H1 (cell line): ENCODE measurements around the gene SLC1A2. TPM values are rescaled to one million over a fixed set of nuclear protein-coding genes. Genes with fewer than 3 reads are reported as not detected.

ENCODE experiments used
- CTCF ChIA-PET: fragments of 300-600 bp; sonication (Branson Sonifier 250); formaldehyde crosslinking; loops from one replicate; lab custom pipeline; 2021; ENCODE audit not compliant: partially characterized antibody; lab: Charles Lee
- POLR2A ChIA-PET: fragments of 300-600 bp; sonication (Branson Sonifier 250); formaldehyde crosslinking; loops from one replicate; lab custom pipeline; 2021; ENCODE audit warnings: inconsistent platforms; ENCODE audit not compliant: partially characterized antibody; lab: Charles Lee
- DNase-seq, 2 experiments: peaks; one replicate each; pipeline versions ENCODE4 v3.0.0 to v3.0.0-alpha.2; 2010 to 2022; ENCODE audit warnings: low spot score in 2 of 2, low read depth in 1 of 2, mixed read lengths in 1 of 2
- FAIRE-seq: peaks from 2 replicates; lab custom pipeline; 2011; peaks lifted over from hg19 to GRCh38; lab: Jason Lieb, UNC
- H2AFZ ChIP-seq: 2 replicates; pipeline ENCODE4 v1.8.1; 2012; ENCODE audit warnings: low read length, inconsistent platforms
- H2AK5ac ChIP-seq: 2 replicates; pipeline ENCODE4 v1.6.1; 2013; ENCODE audit warnings: low read depth, low read length
- H2BK120ac ChIP-seq: replicated peaks from 2 replicates; pipeline ENCODE3; 2013; ENCODE audit warnings: low read depth, low read length, inconsistent platforms
- H2BK12ac ChIP-seq: 2 replicates; pipeline ENCODE4 v1.6.1; 2013; ENCODE audit warnings: low read depth, low read length
- H2BK15ac ChIP-seq: 2 replicates; pipeline ENCODE4 v1.6.1; 2013; ENCODE audit warnings: low read length
- H2BK20ac ChIP-seq: 2 replicates; pipeline ENCODE4 v1.6.1; 2013; ENCODE audit warnings: low read length
- H2BK5ac ChIP-seq: 2 replicates; pipeline ENCODE4 v1.6.1; 2013; ENCODE audit warnings: low read depth, low read length
- H3K14ac ChIP-seq: 2 replicates; pipeline ENCODE4 v1.6.1; 2013; ENCODE audit warnings: inconsistent platforms; ENCODE audit not compliant: insufficient read length
- H3K18ac ChIP-seq: 2 replicates; pipeline ENCODE4 v1.6.1; 2013; ENCODE audit warnings: low read length; ENCODE audit errors: extremely low read depth
- H3K23ac ChIP-seq: 2 replicates; pipeline ENCODE4 v1.6.1; 2013; ENCODE audit warnings: inconsistent platforms; ENCODE audit not compliant: insufficient read length
- H3K23me2 ChIP-seq: 2 replicates; pipeline ENCODE4 v1.6.1; 2013; ENCODE audit warnings: low read depth, low read length
- H3K27ac ChIP-seq: 2 replicates; pipeline ENCODE4 v1.6.1; 2011; ENCODE audit warnings: low read depth, low read length, inconsistent platforms
- H3K27me3 ChIP-seq, 4 experiments: replicated peaks in 1 of 4; 1 replicate in 1 of 4; 2 replicates in 3 of 4; pipeline versions ENCODE4 v1.6.1 to v1.8.1; 2011 to 2013; ENCODE audit warnings: low read length in 3 of 4, mild to moderate bottlenecking in 3 of 4, inconsistent platforms in 2 of 4, mixed read lengths in 2 of 4, moderate library complexity in 1 of 4; ENCODE audit not compliant: control insufficient read depth in 3 of 4, insufficient read depth in 3 of 4; ENCODE audit errors: extremely low read depth in 1 of 4
- H3K36me3 ChIP-seq, 4 experiments: 2 replicates each; pipeline versions ENCODE4 v1.6.1 to v1.8.1; 2011 to 2013; ENCODE audit warnings: mild to moderate bottlenecking in 4 of 4, low read length in 3 of 4, moderate library complexity in 2 of 4, control low read depth in 1 of 4, inconsistent platforms in 1 of 4; ENCODE audit not compliant: insufficient read depth in 4 of 4, control insufficient read depth in 2 of 4
- H3K4ac ChIP-seq: replicated peaks from 2 replicates; pipeline ENCODE3; 2013; ENCODE audit warnings: low read length, low read depth, mixed read lengths, inconsistent platforms; ENCODE audit not compliant: insufficient read length
- H3K4me1 ChIP-seq, 4 experiments: replicated peaks in 1 of 4; 1 replicate in 1 of 4; 2 replicates in 3 of 4; pipeline versions ENCODE4 v1.6.1 to v1.8.1; 2011 to 2013; ENCODE audit warnings: low read length in 3 of 4, inconsistent platforms in 2 of 4, mixed read lengths in 1 of 4; ENCODE audit not compliant: insufficient read depth in 4 of 4, control insufficient read depth in 3 of 4
- H3K4me2 ChIP-seq, 2 experiments: 2 replicates each; pipeline versions ENCODE4 v1.6.1 to v1.8.1; 2011 to 2013; ENCODE audit warnings: low read depth in 2 of 2, low read length in 2 of 2, control low read depth in 1 of 2, inconsistent platforms in 1 of 2, mild to moderate bottlenecking in 1 of 2; ENCODE audit not compliant: insufficient read depth in 1 of 2
- H3K4me3 ChIP-seq, 4 experiments: fragments of 200-600, 300-600 bp in 1 of 4; sonication (generic), shearing (Covaris generic), sonication (Bioruptor Twin) in 1 of 4; 2 replicates each; pipeline versions ENCODE4 v1.5.1 to v1.8.1; 2011 to 2016; ENCODE audit warnings: low read length in 4 of 4, low read depth in 3 of 4, control low read depth in 2 of 4, inconsistent platforms in 2 of 4, mild to moderate bottlenecking in 2 of 4, mixed read lengths in 1 of 4, moderate library complexity in 1 of 4; ENCODE audit not compliant: insufficient read depth in 2 of 4; ENCODE audit errors: extremely low read depth in 1 of 4
- H3K56ac ChIP-seq: replicated peaks from 2 replicates; pipeline ENCODE3; 2013; ENCODE audit warnings: low read depth, mild to moderate bottlenecking, mixed read lengths, low read length, inconsistent platforms; ENCODE audit not compliant: insufficient read length
- H3K79me1 ChIP-seq: 2 replicates; pipeline ENCODE4 v1.6.1; 2013; ENCODE audit warnings: low read depth, low read length, control low read depth
- H3K79me2 ChIP-seq, 2 experiments: 2 replicates each; pipeline versions ENCODE4 v1.6.1 to v1.8.1; 2012 to 2013; ENCODE audit warnings: low read length in 2 of 2, mild to moderate bottlenecking in 2 of 2, inconsistent platforms in 1 of 2; ENCODE audit not compliant: insufficient read depth in 2 of 2, control insufficient read depth in 1 of 2
- H3K9ac ChIP-seq, 4 experiments: replicated peaks in 1 of 4; 1 replicate in 1 of 4; 2 replicates in 3 of 4; pipeline versions ENCODE4 v1.6.1 to v1.8.1; 2011 to 2013; ENCODE audit warnings: low read depth in 3 of 4, low read length in 3 of 4, control low read depth in 2 of 4, mild to moderate bottlenecking in 2 of 4, moderate library complexity in 2 of 4, inconsistent platforms in 1 of 4; ENCODE audit errors: extremely low read depth in 1 of 4
- H3K9me3 ChIP-seq, 2 experiments: 2 replicates each; pipeline versions ENCODE4 v1.6.1 to v1.8.1; 2012 to 2013; ENCODE audit warnings: mild to moderate bottlenecking in 2 of 2, moderate library complexity in 2 of 2, control low read depth in 1 of 2, inconsistent platforms in 1 of 2, low read depth in 1 of 2, low read length in 1 of 2, mixed read lengths in 1 of 2; ENCODE audit not compliant: insufficient read depth in 2 of 2
- H4K20me1 ChIP-seq, 2 experiments: replicated peaks in 1 of 2; 2 replicates each; pipeline versions ENCODE3 to v1.8.1; 2011 to 2013; ENCODE audit warnings: inconsistent platforms in 2 of 2, low read length in 2 of 2, mild to moderate bottlenecking in 1 of 2; ENCODE audit not compliant: insufficient read depth in 2 of 2, control insufficient read depth in 1 of 2
- H4K5ac ChIP-seq: 2 replicates; pipeline ENCODE4 v1.6.1; 2013; ENCODE audit warnings: low read length, low read depth, mixed read lengths, inconsistent platforms; ENCODE audit not compliant: insufficient read length
- H4K8ac ChIP-seq: 2 replicates; pipeline ENCODE4 v1.8.0; 2013; ENCODE audit warnings: mild to moderate bottlenecking, moderate library complexity, low read length, inconsistent platforms; ENCODE audit not compliant: insufficient read depth; ENCODE audit errors: extremely low read depth
- H4K91ac ChIP-seq: replicated peaks from 2 replicates; pipeline ENCODE3; 2013; ENCODE audit warnings: low read length, mixed read lengths, inconsistent platforms; ENCODE audit not compliant: insufficient read length
- CTBP2 ChIP-seq: IDR thresholded peaks from 2 replicates; pipeline ENCODE4 v1.7.0; 2011; ENCODE audit warnings: borderline replicate concordance, mild to moderate bottlenecking, moderate library complexity, mixed read lengths, low read length; ENCODE audit not compliant: insufficient read depth, insufficient read length
- HDAC6 ChIP-seq: IDR thresholded peaks from one replicate; pipeline ENCODE4 v1.7.1; 2012; ENCODE audit warnings: low read depth, mild to moderate bottlenecking, inconsistent platforms, low read length, moderate library complexity
- JUN ChIP-seq: IDR thresholded peaks from 2 replicates; pipeline ENCODE4 v1.6.1; 2011; ENCODE audit warnings: low read depth, mild to moderate bottlenecking, improper control_type of control experiment, low read length
- PHF8 ChIP-seq: fragments of 200-600 bp; sonication (generic); conservative IDR thresholded peaks from 2 replicates; pipeline ENCODE4 v1.7.1; 2012; ENCODE audit warnings: low read depth, mild to moderate bottlenecking, inconsistent platforms, low read length, moderate library complexity
- POLR2AphosphoS5 ChIP-seq: IDR thresholded peaks from 2 replicates; pipeline ENCODE4 v1.6.1; 2011; ENCODE audit warnings: low read depth, low read length
- ZNF274 ChIP-seq: IDR thresholded peaks from 2 replicates; pipeline ENCODE4 v1.7.0; 2012; ENCODE audit warnings: low read length, borderline replicate concordance; ENCODE audit errors: extremely low read depth
- WGBS, 2 experiments: shearing (Covaris generic) in 1 of 2; methylation state at CpG; one replicate each; pipeline versions ENCODE4 v1.1.6 to v1.1.7; 2013 to 2015; ENCODE audit warnings: low lambda C conversion rate in 2 of 2, mixed read lengths in 2 of 2, inconsistent platforms in 1 of 2, low coverage in 1 of 2, missing lambda C conversion rate in 1 of 2; ENCODE audit not compliant: insufficient replicate concordance in 2 of 2, insufficient coverage in 1 of 2, insufficient read length in 1 of 2; ENCODE audit errors: extremely low coverage in 1 of 2, missing lambda C conversion rate in 1 of 2; 5-methylcytosine and 5-hydroxymethylcytosine counted together
- polyA plus RNA-seq, 7 experiments: library from polyadenylated mRNA; depleted of rRNA in 3 of 7; stranded (reverse) in 5 of 7; unstranded in 2 of 7; fragments of >200 nt in 5 of 7; fragments of 200-250 nt in 2 of 7; gene quantifications; 1 replicate in 5 of 7; 2 replicates in 1 of 7; 4 replicates in 1 of 7; pipeline versions ENCODE4 v1.2.1 to v1.2.3, GENCODE V29; 2011 to 2013; ENCODE audit warnings: missing spikeins in 2 of 7, mixed read lengths in 2 of 7
- total RNA-seq: library from RNA; stranded (reverse); fragmentation: NEBNext Ultra II Directional; extraction: Animal tissue kit (Norgen Biotek cat#: 25700); gene quantifications from 2 replicates; pipeline ENCODE4 v1.2.1, GENCODE V29; 2021
- TF ChIP-seq, protein P1 (sequence below): IDR thresholded peaks from 2 replicates; pipeline ENCODE4 v1.6.1; 2011; ENCODE audit warnings: low read depth, mild to moderate bottlenecking, low read length; ENCODE audit not compliant: insufficient read depth

Gene SLC1A2
- total and polyA plus RNA-seq, 2 of the 8 experiments (the other 6 are each of a cell fraction or from before 2014, with no cell fraction given) = 0.57 to 1.2 TPM

DNA sequence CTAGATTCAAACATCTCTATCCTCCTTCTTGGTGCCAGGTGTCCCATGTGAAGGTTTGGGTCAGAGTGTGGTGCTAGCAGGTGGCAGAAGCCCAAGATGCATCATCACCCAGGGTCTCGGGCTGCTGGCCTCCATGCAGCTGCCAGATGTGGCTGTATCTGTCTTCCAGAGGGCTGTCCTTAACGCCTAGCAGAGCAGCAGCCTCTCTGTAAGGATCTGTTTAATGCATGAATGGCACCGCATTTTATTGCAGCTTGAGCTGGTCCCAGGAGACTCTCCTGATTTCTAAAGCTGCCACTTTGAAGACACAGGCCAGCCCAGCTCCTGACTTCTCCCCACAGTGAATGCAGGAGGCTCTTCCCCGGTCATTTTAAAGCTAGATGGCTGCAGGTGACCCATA, 26.3 kb downstream of the SLC1A2 start:
- H3K79me1 ChIP-seq = no peaks in the 10 kb centered on the region
- H4K20me1 ChIP-seq = no peaks in the 10 kb centered on the region
- H3K4me3 ChIP-seq = no peak overlapping the region
- no peaks in the 10 kb centered on the region for H3K79me2 ChIP-seq
- H4K91ac ChIP-seq = no peak overlapping the region
- H3K36me3 ChIP-seq = no peaks in the 10 kb centered on the region
- no peak overlapping the region for H3K23ac ChIP-seq
- H4K8ac ChIP-seq = no peak overlapping the region
- ChIA-PET CTCF (interaction anchor here (0.6 to 4.8 kb wide), 24 partner anchors 10 to 901 kb away, joined by 3 to 31 read pairs (median 4); partner anchors contain the start of genes ELF5 and SLC1A2), POLR2A (interaction anchor here (0.6 kb wide), 1 partner anchor 28 kb away, joined by 4 read pairs; no protein-coding TSS in a partner anchor)
- no peak overlapping the region for H3K18ac ChIP-seq
- H2BK12ac ChIP-seq = no peak overlapping the region
- FAIRE-seq (no peak), DNase-seq (no peak)
- H3K56ac ChIP-seq = no peak overlapping the region
- 82% methylated on average over 4 of the region's 4 CpGs; no CpG with 5 or more reads in 1 of the 2 experiments for WGBS, 2 experiments
- H3K27ac ChIP-seq = no peak overlapping the region
- no peaks in the 10 kb centered on the region for H3K4me1 ChIP-seq
- no peak overlapping the region for H3K9ac ChIP-seq
- no peak overlapping the region for H3K4me2 ChIP-seq
- H2BK15ac ChIP-seq = no peak overlapping the region
- no peaks in the 10 kb centered on the region; a peak in 2 of 7 replicates for H3K27me3 ChIP-seq
- no peak overlapping the region for H2AK5ac ChIP-seq
- no peaks in the 10 kb centered on the region for H3K23me2 ChIP-seq
- no peak overlapping the region for H2BK20ac ChIP-seq
- H3K4ac ChIP-seq = no peak overlapping the region
- H2BK5ac ChIP-seq = no peak overlapping the region
- no peak overlapping the region for H4K5ac ChIP-seq
- H3K9me3 ChIP-seq = no peaks in the 10 kb centered on the region
- H2AFZ ChIP-seq = no peak overlapping the region
- no peak overlapping the region for H3K14ac ChIP-seq
- no peak overlapping the region for H2BK120ac ChIP-seq
- TF ChIP-seq POLR2AphosphoS5 = no peak
- TF ChIP-seq CTBP2 = no peak
- TF ChIP-seq HDAC6 = no peak
- TF ChIP-seq JUN = no peak
- TF ChIP-seq, protein P1, sequence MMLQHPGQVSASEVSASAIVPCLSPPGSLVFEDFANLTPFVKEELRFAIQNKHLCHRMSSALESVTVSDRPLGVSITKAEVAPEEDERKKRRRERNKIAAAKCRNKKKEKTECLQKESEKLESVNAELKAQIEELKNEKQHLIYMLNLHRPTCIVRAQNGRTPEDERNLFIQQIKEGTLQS = no peak
- TF ChIP-seq PHF8 = no peak
- no peak for TF ChIP-seq ZNF274
